ENCODE data around the gene NELFA.

The NELFA gene

GRCh38 chr4:2008921-2009650, at the start of gene NELFA (continued):
- TF ChIP-seq ZBTB44 (tag by site-specific recombination; IDR thresholded peaks at IDR 0.05) (peak; percentile 58), HOXC10 (CRISPR knock-in tag; IDR thresholded peaks at IDR 0.05) (no peak), ZNF311 (tag by site-specific recombination; IDR thresholded peaks at IDR 0.05; ENCODE audit: borderline replicate concordance) (no peak), ZNF571 (tag by site-specific recombination; IDR thresholded peaks at IDR 0.05) (no peak), SETDB1 (IDR thresholded peaks at IDR 0.05; ENCODE audit: insufficient read length, low read length) (no peak), BCL11A (tag by site-specific recombination; IDR thresholded peaks at IDR 0.05; ENCODE audit: low read depth) (no peak), BCL6B (tag by site-specific recombination; IDR thresholded peaks at IDR 0.05) (no peak), ZSCAN23 (tag by site-specific recombination; IDR thresholded peaks at IDR 0.05) (no peak), WT1 (tag by site-specific recombination; IDR thresholded peaks at IDR 0.05) (peak; percentile 38; the same call in 1 of the 2 replicates), TCF7L2 (IDR thresholded peaks at IDR 0.05; ENCODE audit: borderline replicate concordance, low read depth, low read length) (peak; percentile 89), ZNF155 (tag by site-specific recombination; IDR thresholded peaks at IDR 0.05) (no peak), PRDM1 (tag by site-specific recombination; IDR thresholded peaks at IDR 0.05) (no peak), MZF1 (tag by site-specific recombination; IDR thresholded peaks at IDR 0.05; ENCODE audit: borderline replicate concordance) (no peak), ZNF560 (tag by site-specific recombination; IDR thresholded peaks at IDR 0.05; ENCODE audit: borderline replicate concordance) (no peak), ZNF280D (tag by site-specific recombination; IDR thresholded peaks at IDR 0.05) (no peak), ZBTB17 (tag by site-specific recombination; IDR thresholded peaks at IDR 0.05) (peak; percentile 84), TRIM28 (IDR thresholded peaks at IDR 0.05; ENCODE audit: borderline replicate concordance, low read length) (peak; percentile 74; the same call in 1 of the 2 replicates), GLI2 (tag by site-specific recombination; IDR thresholded peaks at IDR 0.05; ENCODE audit: borderline replicate concordance, low read depth) (no peak), KLF7 (tag by site-specific recombination; IDR thresholded peaks at IDR 0.05; ENCODE audit: borderline replicate concordance) (peak; percentile 69; the same call in 1 of the 2 replicates), ZNF426 (tag by site-specific recombination; IDR thresholded peaks at IDR 0.05) (no peak), ZNF704 (tag by site-specific recombination; IDR thresholded peaks at IDR 0.05) (no peak), ZNF529 (tag by site-specific recombination; IDR thresholded peaks at IDR 0.05; ENCODE audit: insufficient replicate concordance) (no peak), ZFP3 (tag by site-specific recombination; IDR thresholded peaks at IDR 0.05; ENCODE audit: low read depth) (no peak), ZNF843 (tag by site-specific recombination; IDR thresholded peaks at IDR 0.05) (0 out of 2 replicates have a peak, but pooled peaks have one; percentile 24), KLF17 (tag by site-specific recombination; IDR thresholded peaks at IDR 0.05) (peak; percentile 43), ZNF777 (tag by site-specific recombination; IDR thresholded peaks at IDR 0.05; ENCODE audit: borderline replicate concordance) (peak; percentile 41; the same call in 1 of the 2 replicates), ZNF362 (tag by site-specific recombination; IDR thresholded peaks at IDR 0.05) (no peak), PATZ1 (tag by site-specific recombination; IDR thresholded peaks at IDR 0.05) (no peak; the same call in 1 of the 2 replicates)

All from HEK293 (cell line).